ENCODE results near the gene PRIM1.

PRIM1 gene

GRCh38 chr12:56682323-56682722 is 69.8 kb downstream of the PRIM1 start:
- peak overlapping the region; percentile 28 for H3K27ac ChIP-seq (ENCODE audit: insufficient read depth, low read length, poor library complexity, severe bottlenecking)

More at GRCh38 chr12:56682323-56682722, 69.8 kb downstream of the PRIM1 start:
- Histone ChIP-seq H3K27me3 (replicated peaks; ENCODE audit: control insufficient read depth, insufficient read depth, low read length, poor library complexity, severe bottlenecking) (no peaks in the 10 kb centered on the region), H3K36me3 (ENCODE audit: control insufficient read depth, insufficient read depth, low read length) (no peaks in the 10 kb centered on the region), H3K4me1 (ENCODE audit: control insufficient read depth, insufficient read depth, low read length, poor library complexity, severe bottlenecking) (peaks cover 44% of the 10 kb centered on the region), H3K4me3 (ENCODE audit: insufficient read depth, low read depth, low read length, poor library complexity, severe bottlenecking) (no peak overlapping the region), H3K9me3 (ENCODE audit: control insufficient read depth, low read length) (no peaks in the 10 kb centered on the region)
- DNase-seq = no peak
